Cardiac muscle cell (in vitro differentiated cells and primary cell): ENCODE measurements around the gene PKD1. TPM values are rescaled to one million over a fixed set of nuclear protein-coding genes. Genes with fewer than 3 reads are reported as not detected.

Experiments used
- DNase-seq, 2 donors: peaks; one replicate each; pipeline versions ENCODE4 v3.0.0 to v3.0.0-alpha.2; 2010 to 2017; ENCODE audit warnings: low read depth in 1 of 2, low spot score in 1 of 2
- H3K27ac ChIP-seq: fragments of 200-600 bp; sonication (generic); 2 replicates; pipeline ENCODE4 v1.5.1; 2016
- H3K27me3 ChIP-seq: fragments of 200-600 bp; sonication (generic); 2 replicates; pipeline ENCODE4 v1.6.0; 2016; ENCODE audit warnings: control low read depth
- H3K36me3 ChIP-seq: fragments of 200-600 bp; sonication (generic); 2 replicates; pipeline ENCODE4 v1.5.1; 2016; ENCODE audit warnings: control low read depth
- H3K4me1 ChIP-seq: fragments of 200-600 bp; sonication (generic); 2 replicates; pipeline ENCODE4 v1.8.1; 2017; ENCODE audit warnings: low read depth, mild to moderate bottlenecking, mixed run types
- H3K4me3 ChIP-seq: fragments of 200-600 bp; sonication (generic); 2 replicates; pipeline ENCODE4 v1.5.1; 2016; ENCODE audit warnings: mild to moderate bottlenecking
- H3K9me3 ChIP-seq: fragments of 200-600 bp; sonication (generic); 2 replicates; pipeline ENCODE4 v1.5.1; 2017; ENCODE audit warnings: low read depth, mild to moderate bottlenecking, control low read depth
- polyA plus RNA-seq: library from polyadenylated mRNA; unstranded; fragments of >200 nt; fragmentation: Nextera tagmentation; extraction: Ambion mirVana; gene quantifications from 2 replicates; pipeline ENCODE4 v1.2.1, GENCODE V29; 2016
- total RNA-seq: library from RNA; depleted of rRNA; stranded (reverse); fragments of >200 nt; gene quantifications from 2 replicates; pipeline ENCODE4 v1.2.3, GENCODE V29; 2016
- TF ChIP-seq, protein P1 (sequence below): IDR thresholded peaks from 2 replicates; pipeline ENCODE4 v1.5.1; 2012; ENCODE audit warnings: low read depth, mild to moderate bottlenecking, low read length

The PKD1 gene
- total and polyA plus RNA-seq, 2 experiments from 2014 or later: 49.9 to 206 TPM

DNA sequence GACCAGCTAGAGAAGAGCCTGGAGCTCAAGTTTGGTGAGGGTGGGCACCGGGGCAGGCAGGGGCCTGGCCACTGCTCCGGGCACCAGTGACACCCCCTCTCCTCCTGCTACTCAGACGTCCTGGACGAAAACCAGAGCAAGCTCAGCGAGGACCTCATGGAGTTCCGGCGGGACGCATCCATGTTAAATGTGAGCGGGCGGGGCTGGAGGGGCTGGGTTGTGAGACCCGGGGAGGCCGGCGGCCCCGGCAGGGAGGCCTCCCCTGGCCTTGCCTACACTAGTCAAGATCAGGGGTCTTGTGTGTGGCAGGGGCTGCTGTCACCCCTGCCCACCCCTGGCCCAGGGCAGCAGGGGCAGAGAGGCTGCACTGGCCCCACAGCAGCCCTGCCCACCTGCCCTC, 37.7 kb upstream of the PKD1 start:
- Histone ChIP-seq H3K9me3 (no peaks in the 10 kb centered on the region), H3K4me3 (no peak overlapping the region), H3K27ac (no peak overlapping the region), H3K36me3 (peaks cover 27% of the 10 kb centered on the region), H3K27me3 (no peaks in the 10 kb centered on the region), H3K4me1 (no peaks in the 10 kb centered on the region)
- no peak for DNase-seq
- TF ChIP-seq, protein P1, sequence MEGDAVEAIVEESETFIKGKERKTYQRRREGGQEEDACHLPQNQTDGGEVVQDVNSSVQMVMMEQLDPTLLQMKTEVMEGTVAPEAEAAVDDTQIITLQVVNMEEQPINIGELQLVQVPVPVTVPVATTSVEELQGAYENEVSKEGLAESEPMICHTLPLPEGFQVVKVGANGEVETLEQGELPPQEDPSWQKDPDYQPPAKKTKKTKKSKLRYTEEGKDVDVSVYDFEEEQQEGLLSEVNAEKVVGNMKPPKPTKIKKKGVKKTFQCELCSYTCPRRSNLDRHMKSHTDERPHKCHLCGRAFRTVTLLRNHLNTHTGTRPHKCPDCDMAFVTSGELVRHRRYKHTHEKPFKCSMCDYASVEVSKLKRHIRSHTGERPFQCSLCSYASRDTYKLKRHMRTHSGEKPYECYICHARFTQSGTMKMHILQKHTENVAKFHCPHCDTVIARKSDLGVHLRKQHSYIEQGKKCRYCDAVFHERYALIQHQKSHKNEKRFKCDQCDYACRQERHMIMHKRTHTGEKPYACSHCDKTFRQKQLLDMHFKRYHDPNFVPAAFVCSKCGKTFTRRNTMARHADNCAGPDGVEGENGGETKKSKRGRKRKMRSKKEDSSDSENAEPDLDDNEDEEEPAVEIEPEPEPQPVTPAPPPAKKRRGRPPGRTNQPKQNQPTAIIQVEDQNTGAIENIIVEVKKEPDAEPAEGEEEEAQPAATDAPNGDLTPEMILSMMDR: no peak

DNA sequence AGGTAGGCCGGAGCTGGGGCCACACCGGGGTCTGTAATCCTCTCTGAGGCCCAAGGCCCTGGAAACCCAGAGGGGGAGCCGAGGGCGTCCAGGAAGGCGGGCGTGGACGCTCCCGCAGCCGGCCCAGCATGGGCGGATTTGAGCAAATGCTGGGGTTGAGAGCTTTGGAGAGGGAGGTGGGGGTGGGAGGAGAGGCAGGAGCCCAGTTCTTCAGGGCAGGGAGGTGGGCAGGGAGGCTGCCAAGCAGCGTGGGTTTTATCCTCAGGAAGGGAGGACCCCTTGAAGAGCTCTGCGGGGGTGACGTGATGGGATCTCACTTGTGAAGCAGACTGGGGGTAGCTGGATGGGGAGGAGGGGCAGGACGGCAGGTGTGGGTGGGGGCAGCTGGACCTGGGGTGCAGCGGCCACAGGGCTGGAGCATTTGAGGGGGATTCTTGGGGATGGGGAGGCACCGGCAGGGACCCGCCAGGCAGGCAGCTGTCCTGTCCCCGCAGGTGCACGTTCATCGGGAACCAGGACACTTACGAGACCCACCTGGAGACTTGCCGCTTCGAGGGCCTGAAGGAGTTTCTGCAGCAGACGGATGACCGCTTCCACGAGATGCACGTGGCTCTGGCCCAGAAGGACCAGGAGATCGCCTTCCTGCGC, 37.1 kb upstream of the PKD1 start:
- H3K4me1 ChIP-seq: no peaks in the 10 kb centered on the region
- no peak overlapping the region for H3K4me3 ChIP-seq
- no peak overlapping the region for H3K27ac ChIP-seq
- TF ChIP-seq, protein P1: no peak
- DNase-seq: no peak
- no peaks in the 10 kb centered on the region for H3K27me3 ChIP-seq
- peaks cover 27% of the 10 kb centered on the region for H3K36me3 ChIP-seq
- no peaks in the 10 kb centered on the region for H3K9me3 ChIP-seq

DNA sequence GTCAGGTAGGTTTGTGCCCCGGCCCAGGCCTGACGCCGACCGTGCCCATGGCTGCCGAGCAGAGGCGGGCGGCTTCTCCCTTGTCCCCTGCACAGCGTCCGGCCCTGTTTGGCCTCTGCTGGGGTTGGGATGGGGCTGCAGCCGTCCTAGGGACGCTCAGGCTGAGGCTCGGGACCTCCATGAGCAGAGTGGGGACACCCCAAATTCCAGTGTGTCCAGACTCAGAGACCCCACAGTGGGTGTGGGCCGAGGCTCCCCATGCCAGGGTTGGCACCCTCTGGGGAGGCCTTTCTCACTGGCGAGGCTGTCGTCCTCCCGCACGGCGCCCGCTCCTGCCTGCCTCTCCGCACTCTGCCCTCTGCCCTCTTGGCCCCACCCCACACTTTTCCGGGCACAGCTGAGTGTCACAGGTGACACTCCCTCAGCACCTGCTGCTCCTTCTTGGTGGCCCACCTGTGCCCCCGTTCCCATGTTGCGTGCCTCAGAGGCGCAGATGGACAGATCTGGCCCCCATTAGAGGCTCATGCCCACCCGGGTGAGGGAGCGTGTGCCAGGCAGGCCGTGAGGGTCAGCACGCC, 36.0 kb upstream of the PKD1 start:
- peaks cover 24% of the 10 kb centered on the region for H3K36me3 ChIP-seq
- H3K9me3 ChIP-seq: no peaks in the 10 kb centered on the region
- no peaks in the 10 kb centered on the region for H3K27me3 ChIP-seq
- no peak overlapping the region for H3K27ac ChIP-seq
- no peak for DNase-seq
- H3K4me3 ChIP-seq: no peak overlapping the region
- no peaks in the 10 kb centered on the region for H3K4me1 ChIP-seq
- TF ChIP-seq, protein P1: no peak

DNA sequence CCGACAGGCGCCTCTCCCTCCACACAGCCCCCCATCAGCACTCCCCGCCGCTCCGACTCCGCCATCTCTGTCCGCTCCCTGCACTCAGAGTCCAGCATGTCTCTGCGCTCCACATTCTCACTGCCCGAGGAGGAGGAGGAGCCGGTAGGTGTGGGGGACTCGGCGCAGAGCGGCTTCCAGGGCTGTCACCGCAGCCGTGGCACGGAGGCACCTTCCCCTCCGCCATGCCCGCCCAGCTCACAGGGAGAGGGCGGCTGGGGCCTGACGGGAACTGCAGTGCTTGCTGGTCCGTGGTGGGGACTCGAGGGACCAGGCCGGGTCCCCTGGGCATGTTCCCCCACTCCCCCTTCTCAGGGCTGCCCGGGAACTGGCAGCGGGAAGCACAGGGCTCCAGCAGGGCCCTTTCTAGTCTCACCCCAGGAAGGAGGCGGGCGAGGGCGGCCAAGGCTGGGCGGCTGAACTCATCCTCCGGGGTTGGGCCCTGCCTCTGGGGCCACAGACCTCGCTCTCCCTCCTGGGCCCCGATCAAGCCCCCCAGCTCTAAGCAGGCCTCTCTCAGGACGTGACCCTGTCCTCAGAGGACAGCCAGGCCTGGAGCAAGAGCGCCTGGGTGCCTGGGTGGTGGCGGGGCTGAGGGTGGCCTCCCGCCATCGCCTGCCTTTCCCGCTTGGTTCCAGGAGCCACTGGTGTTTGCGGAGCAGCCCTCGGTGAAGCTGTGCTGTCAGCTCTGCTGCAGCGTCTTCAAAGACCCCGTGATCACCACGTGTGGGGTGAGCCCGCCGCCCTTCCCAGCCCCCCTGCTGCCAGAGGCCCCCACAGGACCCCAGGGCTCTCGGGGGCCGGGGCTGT, 35.1 kb upstream of the PKD1 start:
- H3K36me3 ChIP-seq: peaks cover 21% of the 10 kb centered on the region
- H3K9me3 ChIP-seq: no peaks in the 10 kb centered on the region
- H3K4me3 ChIP-seq: no peak overlapping the region
- no peaks in the 10 kb centered on the region for H3K4me1 ChIP-seq
- DNase-seq: no peak
- H3K27ac ChIP-seq: no peak overlapping the region
- no peaks in the 10 kb centered on the region for H3K27me3 ChIP-seq
- TF ChIP-seq, protein P1: no peak

DNA sequence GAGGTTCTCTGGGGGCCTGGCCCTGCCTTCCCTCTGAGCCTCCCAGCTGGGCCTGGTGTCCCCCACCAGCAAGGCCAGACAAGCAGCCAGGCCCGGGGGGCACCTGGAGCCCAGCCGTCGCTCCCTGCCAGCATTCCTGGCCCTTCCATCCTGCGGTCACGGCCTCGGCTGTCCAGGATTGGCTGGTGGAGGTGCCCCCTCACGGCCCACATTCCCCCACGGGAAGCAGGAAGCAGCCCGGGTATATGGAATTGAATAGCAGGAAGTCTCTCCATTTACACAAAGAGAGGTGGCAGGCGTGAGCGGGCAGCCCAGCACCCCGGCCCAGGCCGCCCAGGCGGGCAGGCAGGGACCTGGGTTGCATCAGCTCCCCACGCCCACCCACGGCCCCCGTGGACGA, 34.4 kb upstream of the PKD1 start:
- H3K27ac ChIP-seq: no peak overlapping the region
- H3K4me3 ChIP-seq: no peak overlapping the region
- TF ChIP-seq, protein P1: no peak
- no peak for DNase-seq
- no peaks in the 10 kb centered on the region for H3K9me3 ChIP-seq
- no peaks in the 10 kb centered on the region for H3K4me1 ChIP-seq
- no peaks in the 10 kb centered on the region for H3K27me3 ChIP-seq
- H3K36me3 ChIP-seq: peaks cover 17% of the 10 kb centered on the region
